ENCODE results near the gene HRH2.

The HRH2 gene

DNA sequence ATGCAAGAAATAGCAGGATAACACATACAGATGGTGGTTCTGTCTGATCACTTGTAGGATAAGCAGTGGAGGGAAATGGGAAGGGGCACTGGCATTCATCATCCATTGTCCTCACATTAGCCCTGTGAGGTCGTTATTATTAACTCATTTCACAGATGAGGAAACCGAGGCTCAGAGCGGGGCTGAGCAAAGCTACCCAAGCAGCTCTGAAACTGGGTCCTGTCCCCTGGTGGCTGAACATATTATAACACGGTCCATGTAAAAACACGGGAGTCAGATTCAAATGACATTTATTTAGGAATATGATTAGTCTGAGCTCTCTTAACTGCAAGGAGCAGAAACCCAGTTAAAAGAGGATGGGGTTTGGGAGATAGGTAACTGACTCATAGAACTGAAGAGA lies 43.1 kb downstream of the HRH2 start:
- TF ChIP-seq TAF1 (IDR thresholded peaks at IDR 0.05; ENCODE audit: borderline replicate concordance, insufficient read depth, low read length) (no peak), POLR2AphosphoS5 (IDR thresholded peaks at IDR 0.05; ENCODE audit: low read depth, low read length) (no peak), FOXP2 (optimal IDR thresholded peaks at IDR 0.05; ENCODE audit: borderline replicate concordance, extremely low read depth, extremely low read length, insufficient read depth) (no peak), SIN3A (IDR thresholded peaks at IDR 0.05; ENCODE audit: borderline replicate concordance, insufficient read depth, low read length) (no peak)
- TF ChIP-seq, protein P1, sequence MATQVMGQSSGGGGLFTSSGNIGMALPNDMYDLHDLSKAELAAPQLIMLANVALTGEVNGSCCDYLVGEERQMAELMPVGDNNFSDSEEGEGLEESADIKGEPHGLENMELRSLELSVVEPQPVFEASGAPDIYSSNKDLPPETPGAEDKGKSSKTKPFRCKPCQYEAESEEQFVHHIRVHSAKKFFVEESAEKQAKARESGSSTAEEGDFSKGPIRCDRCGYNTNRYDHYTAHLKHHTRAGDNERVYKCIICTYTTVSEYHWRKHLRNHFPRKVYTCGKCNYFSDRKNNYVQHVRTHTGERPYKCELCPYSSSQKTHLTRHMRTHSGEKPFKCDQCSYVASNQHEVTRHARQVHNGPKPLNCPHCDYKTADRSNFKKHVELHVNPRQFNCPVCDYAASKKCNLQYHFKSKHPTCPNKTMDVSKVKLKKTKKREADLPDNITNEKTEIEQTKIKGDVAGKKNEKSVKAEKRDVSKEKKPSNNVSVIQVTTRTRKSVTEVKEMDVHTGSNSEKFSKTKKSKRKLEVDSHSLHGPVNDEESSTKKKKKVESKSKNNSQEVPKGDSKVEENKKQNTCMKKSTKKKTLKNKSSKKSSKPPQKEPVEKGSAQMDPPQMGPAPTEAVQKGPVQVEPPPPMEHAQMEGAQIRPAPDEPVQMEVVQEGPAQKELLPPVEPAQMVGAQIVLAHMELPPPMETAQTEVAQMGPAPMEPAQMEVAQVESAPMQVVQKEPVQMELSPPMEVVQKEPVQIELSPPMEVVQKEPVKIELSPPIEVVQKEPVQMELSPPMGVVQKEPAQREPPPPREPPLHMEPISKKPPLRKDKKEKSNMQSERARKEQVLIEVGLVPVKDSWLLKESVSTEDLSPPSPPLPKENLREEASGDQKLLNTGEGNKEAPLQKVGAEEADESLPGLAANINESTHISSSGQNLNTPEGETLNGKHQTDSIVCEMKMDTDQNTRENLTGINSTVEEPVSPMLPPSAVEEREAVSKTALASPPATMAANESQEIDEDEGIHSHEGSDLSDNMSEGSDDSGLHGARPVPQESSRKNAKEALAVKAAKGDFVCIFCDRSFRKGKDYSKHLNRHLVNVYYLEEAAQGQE (IDR thresholded peaks at IDR 0.05; ENCODE audit: insufficient read depth in 1 of 2, low read depth in 2 of 2, low read length in 2 of 2) = no peak

DNA sequence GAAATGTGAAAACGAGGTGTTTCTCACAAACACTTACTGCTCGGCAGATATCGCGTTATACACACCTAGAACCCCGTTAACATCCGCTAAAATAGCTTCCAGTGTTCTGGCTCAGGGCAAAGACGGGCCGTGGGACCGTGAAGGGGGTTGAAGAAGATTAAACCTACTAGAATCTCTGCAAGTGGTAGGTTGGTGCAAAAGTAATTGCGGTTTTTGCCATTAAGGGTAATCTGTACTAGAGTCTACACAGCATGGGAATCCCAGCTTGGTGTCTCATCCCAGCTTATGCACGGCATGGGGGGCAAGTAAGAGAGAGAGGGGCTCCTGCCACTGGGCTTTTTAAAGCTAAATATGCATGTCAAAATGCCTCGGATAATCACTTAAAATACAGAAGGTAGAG lies 43.9 kb downstream of the HRH2 start:
- TF ChIP-seq SIN3A (IDR thresholded peaks at IDR 0.05; ENCODE audit: borderline replicate concordance, insufficient read depth, low read length) (no peak), FOXP2 (optimal IDR thresholded peaks at IDR 0.05; ENCODE audit: borderline replicate concordance, extremely low read depth, extremely low read length, insufficient read depth) (no peak), POLR2AphosphoS5 (IDR thresholded peaks at IDR 0.05; ENCODE audit: low read depth, low read length) (no peak), TAF1 (IDR thresholded peaks at IDR 0.05; ENCODE audit: borderline replicate concordance, insufficient read depth, low read length) (no peak)
- TF ChIP-seq, protein P1 (IDR thresholded peaks at IDR 0.05; ENCODE audit: insufficient read depth in 1 of 2, low read depth in 2 of 2, low read length in 2 of 2) = no peak

- no peak for TF ChIP-seq POLR2AphosphoS5 (IDR thresholded peaks at IDR 0.05; ENCODE audit: low read depth, low read length)
Observed at GRCh38 chr5:175706499-175706898, 48.6 kb downstream of the HRH2 start.

DNA sequence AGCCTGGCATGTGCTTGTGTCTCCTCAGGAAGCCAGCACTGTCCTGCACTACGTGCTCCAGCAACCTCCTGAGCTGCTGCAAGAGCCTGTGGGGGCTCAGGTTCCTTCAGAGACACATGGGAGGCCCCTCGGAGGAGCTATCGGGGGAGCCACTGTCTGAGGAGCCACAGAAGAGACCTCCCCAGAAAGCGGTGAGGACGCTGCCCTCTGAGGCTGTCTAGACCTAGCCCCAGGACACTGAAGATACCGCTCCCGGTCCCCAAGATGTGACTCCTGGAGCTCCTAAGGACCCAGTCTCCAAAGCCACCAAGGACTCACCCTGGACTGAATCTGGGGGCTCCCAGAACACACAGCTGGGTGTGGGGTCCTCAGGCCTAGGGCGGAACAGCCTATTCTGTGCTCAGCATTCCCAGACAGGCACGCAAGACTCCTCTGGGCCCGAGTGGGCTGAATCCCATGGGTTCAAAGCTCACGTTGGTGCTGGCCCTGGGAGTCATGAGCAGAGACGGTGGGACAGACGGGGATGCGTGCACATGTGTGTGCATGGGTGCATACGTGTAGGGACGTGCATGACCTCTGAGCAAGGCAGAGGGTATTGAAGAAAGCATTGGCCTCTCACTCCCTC lies 50.0 kb downstream of the HRH2 start:
- TF ChIP-seq TAF1 (IDR thresholded peaks at IDR 0.05; ENCODE audit: borderline replicate concordance, insufficient read depth, low read length) = no peak

GRCh38 chr5:175709276-175709781 lies 51.5 kb downstream of the HRH2 start:
- TF ChIP-seq POLR2AphosphoS5 (IDR thresholded peaks at IDR 0.05; ENCODE audit: low read depth, low read length) = no peak
- TF ChIP-seq, protein P1 (IDR thresholded peaks at IDR 0.05; ENCODE audit: insufficient read depth in 1 of 2, low read depth in 2 of 2, low read length in 2 of 2) = no peak
- TF ChIP-seq SIN3A (IDR thresholded peaks at IDR 0.05; ENCODE audit: borderline replicate concordance, insufficient read depth, low read length) = no peak
- no peak for TF ChIP-seq TAF1 (IDR thresholded peaks at IDR 0.05; ENCODE audit: borderline replicate concordance, insufficient read depth, low read length)
- no peak for TF ChIP-seq FOXP2 (optimal IDR thresholded peaks at IDR 0.05; ENCODE audit: borderline replicate concordance, extremely low read depth, extremely low read length, insufficient read depth)

DNA sequence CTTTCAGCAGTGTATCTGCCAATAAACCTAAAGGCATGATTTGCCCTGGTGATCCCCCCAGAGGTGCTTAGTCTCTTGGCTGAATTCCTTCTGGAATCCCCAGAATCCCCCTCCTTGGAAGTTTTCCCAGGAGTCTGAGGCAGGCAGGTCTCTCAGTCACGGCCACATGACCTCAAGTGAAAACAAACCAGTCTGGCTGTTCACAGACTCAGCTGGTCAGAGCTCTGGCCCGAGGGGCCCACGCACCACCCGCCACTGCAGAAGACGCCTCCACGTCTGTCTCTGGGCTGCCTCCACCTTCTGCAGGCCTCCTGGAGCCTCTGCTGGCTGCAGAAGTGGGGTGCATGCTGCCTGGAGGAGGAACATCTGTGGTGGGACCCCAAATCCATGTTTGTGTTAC lies 52.5 kb downstream of the HRH2 start:
- no peak for TF ChIP-seq POLR2AphosphoS5 (IDR thresholded peaks at IDR 0.05; ENCODE audit: low read depth, low read length)
- TF ChIP-seq FOXP2 (optimal IDR thresholded peaks at IDR 0.05; ENCODE audit: borderline replicate concordance, extremely low read depth, extremely low read length, insufficient read depth) = no peak
- TF ChIP-seq, protein P1 (IDR thresholded peaks at IDR 0.05; ENCODE audit: insufficient read depth in 1 of 2, low read depth in 2 of 2, low read length in 2 of 2) = no peak
- TF ChIP-seq TAF1 (IDR thresholded peaks at IDR 0.05; ENCODE audit: borderline replicate concordance, insufficient read depth, low read length) = no peak
- TF ChIP-seq SIN3A (IDR thresholded peaks at IDR 0.05; ENCODE audit: borderline replicate concordance, insufficient read depth, low read length) = no peak
